HCT116 (cell line): Measurements from ENCODE around the gene FAM234A. TPM values are rescaled to one million over a fixed set of nuclear protein-coding genes. Genes with fewer than 3 reads are reported as not detected.

Experiments used
- ATAC-seq: fragments of 200-7000 bp; cut with Tn5 transposase; 2 replicates; pipeline ENCODE4 v1.9.1; 2020; ENCODE audit warnings: mild to moderate bottlenecking, moderate library complexity
- BruUV-seq: library from RNA; stranded (reverse); fragments of 400-500 nt; replicated peaks from 2 replicates; lab custom pipeline; 2021; lab: Mats Ljungman, UMichigan
- CTCF ChIA-PET: fragments of 300-600 bp; sonication (Branson Sonifier 250); formaldehyde crosslinking; loops from one replicate; lab custom pipeline; 2021; ENCODE audit warnings: antibody characterized with exemption; lab: Charles Lee
- POLR2A ChIA-PET: fragments of 300-600, 350-600 bp; sonication (Branson Sonifier 250); formaldehyde crosslinking; loops from one replicate; lab custom pipeline; 2021; ENCODE audit warnings: antibody characterized with exemption; lab: Charles Lee
- RAD21 ChIA-PET, 2 experiments: fragments of 300-600 bp; sonication (Branson Sonifier 250); formaldehyde crosslinking; loops; one replicate each; lab custom pipeline; 2023; ENCODE audit warnings: low total read pairs in 2 of 2; ENCODE audit not compliant: uncharacterized antibody in 2 of 2, unreplicated experiment in 2 of 2, low non-redundant PET in 1 of 2; lab: Charles Lee
- DNase-seq: peaks from one replicate; pipeline ENCODE4 v3.0.0-alpha.2; 2010; ENCODE audit warnings: low read depth, low spot score
- H2AFZ ChIP-seq: fragments of 200-600 bp; shearing (Covaris generic), sonication (generic); 2 replicates; pipeline ENCODE4 v1.6.1; 2017; ENCODE audit warnings: low read depth, mixed run types, mixed read lengths, antibody characterized with exemption, low read length; ENCODE audit not compliant: poor library complexity, severe bottlenecking
- H3K27ac ChIP-seq: 2 replicates; pipeline ENCODE4 v1.5.1; 2012; ENCODE audit warnings: low read depth, low read length
- H3K27me3 ChIP-seq: fragments of 200-600 bp; sonication (generic); 2 replicates; pipeline ENCODE4 v1.6.1; 2016; ENCODE audit warnings: mixed run types, low read length, mixed read lengths; ENCODE audit not compliant: insufficient read depth
- H3K36me3 ChIP-seq, 2 experiments: fragments of 200-500 bp in 1 of 2; fragments of 200-600 bp in 1 of 2; sonication (Bioruptor generic) in 1 of 2; sonication (generic) in 1 of 2; 2 replicates each; pipeline versions ENCODE4 v1.5.1 to v1.6.1; 2014 to 2016; ENCODE audit warnings: low read length in 2 of 2, inconsistent platforms in 1 of 2, mixed read lengths in 1 of 2, mixed run types in 1 of 2; ENCODE audit not compliant: insufficient read depth in 2 of 2, control insufficient read depth in 1 of 2
- H3K4me1 ChIP-seq, 2 experiments: fragments of 200-600 bp in 1 of 2; sonication (generic) in 1 of 2; 2 replicates each; pipeline versions ENCODE4 v1.5.1 to v1.6.1; 2012 to 2017; ENCODE audit warnings: low read length in 2 of 2, inconsistent platforms in 1 of 2, mild to moderate bottlenecking in 1 of 2, mixed read lengths in 1 of 2, mixed run types in 1 of 2, moderate library complexity in 1 of 2; ENCODE audit not compliant: insufficient read depth in 2 of 2, control insufficient read depth in 1 of 2
- H3K4me2 ChIP-seq: fragments of 200-600 bp; sonication (generic); 2 replicates; pipeline ENCODE4 v1.6.1; 2017; ENCODE audit warnings: mixed run types, low read length, mixed read lengths
- H3K4me3 ChIP-seq, 2 experiments: fragments of 200-600 bp in 1 of 2; sonication (generic) in 1 of 2; replicated peaks in 1 of 2; 2 replicates each; pipeline ENCODE4 v1.5.1; 2011 to 2016; ENCODE audit warnings: low read length in 2 of 2, control low read depth in 1 of 2, low read depth in 1 of 2, mild to moderate bottlenecking in 1 of 2, mixed read lengths in 1 of 2, mixed run types in 1 of 2
- H3K79me2 ChIP-seq: fragments of 200-600 bp; sonication (generic); 2 replicates; pipeline ENCODE4 v1.6.1; 2017; ENCODE audit warnings: mild to moderate bottlenecking, mixed run types, low read length, moderate library complexity, mixed read lengths; ENCODE audit not compliant: insufficient read depth
- H3K9ac ChIP-seq: fragments of 200-600 bp; sonication (generic); 2 replicates; pipeline ENCODE4 v1.6.1; 2016; ENCODE audit warnings: low read length, mixed read lengths
- H3K9me2 ChIP-seq: fragments of 200-600 bp; sonication (generic), shearing (Covaris generic); 2 replicates; pipeline ENCODE4 v1.6.1; 2017; ENCODE audit warnings: mixed run types, mild to moderate bottlenecking, moderate library complexity; ENCODE audit not compliant: insufficient read depth
- H3K9me3 ChIP-seq, 2 experiments: fragments of 200-500 bp in 1 of 2; fragments of 200-600 bp in 1 of 2; sonication (Bioruptor generic) in 1 of 2; sonication (generic) in 1 of 2; 2 replicates each; pipeline ENCODE4 v1.6.1; 2014 to 2017; ENCODE audit warnings: low read length in 2 of 2, mixed read lengths in 2 of 2, inconsistent platforms in 1 of 2, low read depth in 1 of 2, mild to moderate bottlenecking in 1 of 2, mixed run types in 1 of 2, moderate library complexity in 1 of 2; ENCODE audit not compliant: control insufficient read depth in 1 of 2, insufficient read depth in 1 of 2
- H4K20me1 ChIP-seq: fragments of 200-600 bp; sonication (generic), shearing (Covaris generic); 2 replicates; pipeline ENCODE4 v1.6.1; 2017; ENCODE audit warnings: mixed run types, mild to moderate bottlenecking, moderate library complexity; ENCODE audit not compliant: insufficient read depth
- CBX3 ChIP-seq: IDR thresholded peaks from 2 replicates; pipeline ENCODE4 v1.6.1; 2012; ENCODE audit warnings: low read depth
- CEBPB ChIP-seq: IDR thresholded peaks from 2 replicates; pipeline ENCODE4 v1.6.1; 2012; ENCODE audit warnings: low read depth
- ELF1 ChIP-seq: IDR thresholded peaks from 2 replicates; pipeline ENCODE4 v1.6.1; 2012; ENCODE audit warnings: low read depth, borderline replicate concordance
- FOSL1 ChIP-seq: IDR thresholded peaks from 2 replicates; pipeline ENCODE4 v1.6.1; 2012; ENCODE audit warnings: low read depth
- JUND ChIP-seq: IDR thresholded peaks from 2 replicates; pipeline ENCODE4 v1.6.1; 2012
- POLR2A ChIP-seq: IDR thresholded peaks from 2 replicates; pipeline ENCODE4 v1.7.0; 2011; ENCODE audit warnings: borderline replicate concordance; ENCODE audit not compliant: insufficient read depth, insufficient read length; ENCODE audit errors: extremely low read depth
- REST ChIP-seq: IDR thresholded peaks from 2 replicates; pipeline ENCODE4 v1.6.1; 2012; ENCODE audit warnings: low read depth
- SRF ChIP-seq: IDR thresholded peaks from 2 replicates; pipeline ENCODE4 v1.6.1; 2012; ENCODE audit warnings: low read depth
- TCF7L2 ChIP-seq: IDR thresholded peaks from 2 replicates; pipeline ENCODE4 v1.7.0; 2011; ENCODE audit warnings: borderline replicate concordance, inconsistent platforms; ENCODE audit not compliant: insufficient read depth, insufficient read length; ENCODE audit errors: extremely low read depth
- YY1 ChIP-seq: IDR thresholded peaks from 2 replicates; pipeline ENCODE4 v1.6.1; 2011; ENCODE audit warnings: low read length, low read depth, moderate library complexity, mild to moderate bottlenecking; ENCODE audit not compliant: insufficient replicate concordance; ENCODE audit errors: extremely low read depth
- ZNF274 ChIP-seq: fragments of 200-500 bp; sonication (Bioruptor generic); IDR thresholded peaks from 2 replicates; pipeline ENCODE4 v1.6.1; 2014; ENCODE audit warnings: mild to moderate bottlenecking, low read depth, low read length, inconsistent platforms
- intact Hi-C: fragments of 100-400 bp; cut with micrococcal nuclease; formaldehyde crosslinking; loops from 2 replicates; pipeline ENCODE4 v1.10.0; 2022
- total RNA-seq: library from RNA; stranded (reverse); gene quantifications from one replicate; pipeline ENCODE4 v1.2.1, GENCODE V29; 2021; ENCODE audit not compliant: unreplicated experiment

FAM234A gene
- total RNA-seq, 1 experiment from 2014 or later = 36.4 TPM

DNA sequence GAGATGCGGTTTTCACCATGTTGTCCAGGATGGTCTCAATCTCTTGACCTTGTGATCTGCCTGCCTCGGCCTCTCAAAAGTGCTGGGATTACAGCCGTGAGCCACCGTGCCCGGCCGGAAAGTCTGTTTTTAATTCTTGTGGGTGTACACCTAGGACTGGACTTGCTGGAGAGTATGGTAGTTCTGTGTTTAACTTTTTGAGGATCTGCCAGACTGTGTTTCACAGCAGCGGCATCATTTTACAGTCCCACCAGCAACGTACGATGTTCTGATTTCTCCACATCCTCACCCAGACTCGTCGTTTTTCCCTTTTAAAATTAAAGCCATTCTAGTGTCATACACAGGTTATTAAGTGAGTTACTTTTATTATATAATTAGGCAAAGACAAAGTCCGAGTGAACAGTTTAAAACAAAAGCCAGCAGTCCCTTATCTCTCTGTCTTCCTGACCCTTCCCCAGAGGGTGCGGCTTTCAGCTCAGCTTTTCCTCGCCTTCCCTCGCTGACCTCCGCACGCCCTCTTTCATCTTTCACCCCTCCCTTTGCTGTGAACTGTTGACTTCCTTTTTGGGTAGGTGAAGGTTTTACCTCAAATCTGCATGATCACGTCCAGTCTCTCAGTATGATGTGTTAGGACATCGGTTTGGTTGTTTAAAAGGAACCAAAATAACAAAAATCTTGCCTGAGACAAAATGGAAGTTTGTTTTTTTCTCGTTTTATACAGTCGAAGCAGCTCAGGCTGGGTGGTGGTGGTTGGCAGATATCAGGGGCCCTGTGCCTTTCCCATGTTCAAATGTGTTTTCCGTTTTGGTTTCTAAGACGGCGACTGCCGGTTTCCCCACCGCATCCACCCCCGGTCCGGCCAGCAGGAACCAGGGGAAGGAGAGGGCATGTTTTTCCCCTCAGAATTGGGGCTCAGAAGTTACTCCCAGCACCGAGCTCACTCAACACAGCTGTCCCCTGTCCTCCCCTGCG lies 18.0 kb downstream of the FAM234A start:
- no peak for TF ChIP-seq TCF7L2
- no peak for TF ChIP-seq POLR2A
- no peak for TF ChIP-seq CEBPB
- no peak for TF ChIP-seq FOSL1
- no peak for TF ChIP-seq ELF1
- no peak for TF ChIP-seq YY1
- TF ChIP-seq SRF = no peak
- no peak for TF ChIP-seq ZNF274
- TF ChIP-seq CBX3 = no peak
- TF ChIP-seq REST = no peak
- no peak for TF ChIP-seq JUND
- no peak overlapping the region for H3K4me2 ChIP-seq
- ChIA-PET RAD21 (no interaction called here), POLR2A (no interaction called here), CTCF (no interaction called here)
- no peaks in the 10 kb centered on the region for H3K36me3 ChIP-seq
- BruUV-seq = no TSS peak
- H3K4me3 ChIP-seq = no peak overlapping the region
- intact Hi-C loops = no loop called here
- no peak for ATAC-seq
- DNase-seq = no peak
- H3K9ac ChIP-seq = no peak overlapping the region
- no peaks in the 10 kb centered on the region for H3K9me3 ChIP-seq
- no peak overlapping the region for H2AFZ ChIP-seq
- no peaks in the 10 kb centered on the region; a peak in 1 of 4 replicates for H3K4me1 ChIP-seq
- no peaks in the 10 kb centered on the region for H3K27me3 ChIP-seq
- H4K20me1 ChIP-seq = no peaks in the 10 kb centered on the region
- H3K79me2 ChIP-seq = no peaks in the 10 kb centered on the region
- no peaks in the 10 kb centered on the region for H3K9me2 ChIP-seq
- H3K27ac ChIP-seq = no peak overlapping the region
